DND-41 (cell line): Measurements from ENCODE around the gene MTA1.
A peak's percentile ranks its signal among the peaks of the same experiment; 100 is the strongest.

Experiments used
- ATAC-seq: fragments of 200-7000 bp; cut with Tn5 transposase; 3 replicates; pipeline ENCODE4 v1.9.1; 2021; ENCODE audit warnings: low read depth; ENCODE audit not compliant: insufficient read depth
- DNase-seq: peaks from one replicate; pipeline ENCODE4 v3.0.0-alpha.2; 2020
- H2AFZ ChIP-seq: 2 replicates; pipeline ENCODE4 v1.6.0; 2012; ENCODE audit warnings: low read depth, low read length
- H3K27ac ChIP-seq: 2 replicates; pipeline ENCODE4 v1.5.1; 2012; ENCODE audit warnings: low read length, inconsistent platforms
- H3K27me3 ChIP-seq: fragments of 200-600 bp; sonication (generic); 2 replicates; pipeline ENCODE4 v1.6.0; 2012; ENCODE audit warnings: low read length, mild to moderate bottlenecking, inconsistent platforms; ENCODE audit not compliant: insufficient read depth, poor library complexity
- H3K36me3 ChIP-seq: 2 replicates; pipeline ENCODE4 v1.5.1; 2012; ENCODE audit warnings: low read length, inconsistent platforms; ENCODE audit not compliant: insufficient read depth
- H3K4me1 ChIP-seq: 2 replicates; pipeline ENCODE4 v1.5.1; 2012; ENCODE audit warnings: mild to moderate bottlenecking, low read length; ENCODE audit not compliant: insufficient read depth
- H3K4me2 ChIP-seq: 2 replicates; pipeline ENCODE4 v1.6.0; 2012; ENCODE audit warnings: mild to moderate bottlenecking, moderate library complexity, low read length, inconsistent platforms; ENCODE audit not compliant: insufficient read depth
- H3K4me3 ChIP-seq, 2 experiments: fragments of 200-600 bp in 1 of 2; shearing (Covaris generic) in 1 of 2; 2 replicates each; pipeline ENCODE4 v1.5.1; 2012 to 2016; ENCODE audit warnings: inconsistent platforms in 2 of 2, low read length in 2 of 2, mild to moderate bottlenecking in 2 of 2, low read depth in 1 of 2, moderate library complexity in 1 of 2
- H3K79me2 ChIP-seq: 2 replicates; pipeline ENCODE4 v1.6.0; 2012; ENCODE audit warnings: low read length, inconsistent platforms; ENCODE audit not compliant: insufficient read depth
- H3K9ac ChIP-seq: 2 replicates; pipeline ENCODE4 v1.6.0; 2012; ENCODE audit warnings: low read depth, mild to moderate bottlenecking, inconsistent platforms, low read length, moderate library complexity
- H3K9me3 ChIP-seq: 2 replicates; pipeline ENCODE4 v1.5.1; 2012; ENCODE audit warnings: low read length, moderate library complexity, mild to moderate bottlenecking, inconsistent platforms; ENCODE audit not compliant: insufficient read depth, severe bottlenecking
- H4K20me1 ChIP-seq: 2 replicates; pipeline ENCODE4 v1.6.0; 2012; ENCODE audit warnings: low read length; ENCODE audit not compliant: insufficient read depth
- CTCF ChIP-seq: IDR thresholded peaks from 2 replicates; pipeline ENCODE4 v1.5.1; 2012; ENCODE audit warnings: borderline replicate concordance, low read length, moderate library complexity, mild to moderate bottlenecking; ENCODE audit not compliant: poor library complexity, severe bottlenecking; ENCODE audit errors: extremely low read depth
- EZH2 ChIP-seq: IDR thresholded peaks from 3 replicates; pipeline ENCODE4 v1.6.1; 2012; ENCODE audit warnings: borderline replicate concordance, low read depth, mild to moderate bottlenecking, moderate library complexity, low read length, inconsistent platforms; ENCODE audit not compliant: severe bottlenecking

The MTA1 gene

DNA sequence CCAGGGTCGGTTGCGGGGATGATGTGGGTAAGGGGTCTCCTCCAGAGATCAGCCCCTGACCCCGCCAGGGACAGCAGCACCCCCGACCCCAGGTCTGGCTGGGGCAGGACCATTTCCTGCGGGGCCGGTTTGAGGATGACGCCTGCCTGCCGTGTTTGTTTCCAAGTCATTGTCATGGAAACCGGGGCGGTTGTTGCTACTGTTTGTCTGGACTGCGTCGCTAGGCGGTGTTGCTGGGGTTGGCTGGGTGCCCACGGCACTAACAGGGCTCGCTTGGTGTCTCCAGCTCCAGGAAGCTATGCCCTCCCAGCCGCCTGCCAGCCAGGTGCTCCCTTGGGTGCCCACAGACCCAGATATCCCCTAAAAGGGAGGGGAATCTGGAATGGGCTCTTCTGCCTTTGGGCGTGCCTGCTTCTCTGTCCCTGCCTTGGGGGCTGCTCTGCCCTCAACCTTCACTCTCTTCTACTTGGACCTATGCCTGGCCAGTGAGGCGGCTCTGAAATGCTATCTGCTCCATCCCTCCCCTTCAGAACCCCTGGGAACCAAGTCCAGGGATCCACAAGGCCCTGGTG is 62.3 kb downstream of the MTA1 start:
- Histone ChIP-seq H3K9me3 (no peaks in the 10 kb centered on the region), H3K79me2 (no peaks in the 10 kb centered on the region), H3K9ac (peak overlapping the region; percentile 58; the same call in 1 of the 2 replicates), H3K4me2 (peak overlapping the region; percentile 81), H3K27me3 (peaks cover 21% of the 10 kb centered on the region), H4K20me1 (peaks cover 9% of the 10 kb centered on the region), H3K36me3 (no peaks in the 10 kb centered on the region), H3K4me1 (peaks cover 26% of the 10 kb centered on the region), H3K27ac (peak overlapping the region; percentile 55; the same call in 1 of the 2 replicates), H3K4me3 (peak overlapping the region in 1 of 2 experiments; percentile 43; a peak in 1 of 4 replicates), H2AFZ (no peak overlapping the region)
- ATAC-seq: peak; percentile 68
- TF ChIP-seq EZH2 (no peak), CTCF (peak; percentile 49)
- peak; percentile 85 for DNase-seq

GRCh38 chr14:105482486-105483110 is 63.0 kb downstream of the MTA1 start:
- Histone ChIP-seq H3K79me2 (no peaks in the 10 kb centered on the region), H3K9me3 (no peaks in the 10 kb centered on the region), H3K4me3 (peak overlapping the region in 1 of 2 experiments; percentile 38; a peak in 1 of 4 replicates), H2AFZ (no peak overlapping the region), H3K9ac (peak overlapping the region; percentile 58; the same call in 1 of the 2 replicates), H3K27ac (peak overlapping the region; percentile 55; the same call in 1 of the 2 replicates), H4K20me1 (peaks cover 9% of the 10 kb centered on the region), H3K4me2 (peak overlapping the region; percentile 81), H3K36me3 (no peaks in the 10 kb centered on the region), H3K27me3 (peaks cover 21% of the 10 kb centered on the region), H3K4me1 (peaks cover 29% of the 10 kb centered on the region)
- TF ChIP-seq EZH2 (no peak), CTCF (no peak)
- ATAC-seq (no peak), DNase-seq (no peak)

DNA sequence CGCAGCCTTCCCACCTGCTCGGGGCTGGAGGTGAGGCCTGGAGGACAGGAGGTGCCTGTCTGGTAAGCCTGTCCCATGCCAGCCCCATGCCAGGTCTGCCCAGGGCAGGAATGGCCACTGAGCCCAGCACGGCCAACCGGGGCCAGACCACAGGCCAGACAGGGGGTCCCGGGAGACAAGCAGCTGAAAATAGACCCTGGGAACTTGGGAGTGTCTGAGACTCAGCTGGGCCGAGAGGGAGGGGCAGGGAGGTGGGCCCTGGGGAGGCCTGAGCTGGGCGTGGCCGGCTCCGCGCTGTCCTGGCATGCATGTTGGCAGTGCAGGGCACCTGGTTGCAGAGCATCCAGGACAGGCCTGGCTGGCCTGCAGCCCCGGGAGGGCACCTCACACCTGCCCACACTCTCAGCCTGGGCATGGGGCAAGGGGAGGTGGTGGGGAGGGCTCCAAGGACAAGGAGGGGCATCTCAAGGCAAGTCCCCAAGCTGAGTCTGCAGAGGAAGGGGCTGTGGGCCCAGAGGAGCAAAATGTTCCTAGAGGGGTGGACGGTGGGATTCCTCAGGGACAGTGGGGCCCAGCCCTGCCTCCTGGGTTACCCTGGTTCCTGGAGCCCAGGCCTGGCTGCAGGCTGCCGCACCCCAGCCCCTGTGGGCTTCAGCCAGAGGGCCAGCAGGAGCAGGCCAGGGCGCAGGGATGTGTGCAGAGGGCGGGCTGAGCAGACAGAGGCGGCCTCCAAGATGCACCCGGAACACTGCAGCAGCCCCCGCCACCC is 63.9 kb downstream of the MTA1 start:
- Histone ChIP-seq H3K36me3 (no peaks in the 10 kb centered on the region), H3K9ac (no peak overlapping the region; the same call in 1 of the 2 replicates), H2AFZ (no peak overlapping the region), H4K20me1 (peaks cover 9% of the 10 kb centered on the region), H3K27me3 (peaks cover 13% of the 10 kb centered on the region), H3K9me3 (no peaks in the 10 kb centered on the region), H3K4me1 (peaks cover 37% of the 10 kb centered on the region), H3K4me3 (no peak overlapping the region), H3K27ac (no peak overlapping the region), H3K79me2 (no peaks in the 10 kb centered on the region), H3K4me2 (no peak overlapping the region)
- DNase-seq (no peak), ATAC-seq (no peak)
- TF ChIP-seq EZH2: no peak
- no peak for TF ChIP-seq CTCF
